SJCRH30 (cell line): Measurements from ENCODE around the gene AGTR1. TPM values are rescaled to one million over a fixed set of nuclear protein-coding genes. Genes with fewer than 3 reads are reported as not detected.
A peak's percentile ranks its signal among the peaks of the same experiment; 100 is the strongest.

Source experiments
- DNase-seq, 2 experiments: peaks; one replicate each; pipeline ENCODE4 v3.0.0-alpha.2; 2015 to 2020
- H3K27ac ChIP-seq: fragments of 250-450 bp; sonication (Bioruptor Pico); 2 replicates; pipeline ENCODE4 v1.5.1; 2020; ENCODE audit warnings: mild to moderate bottlenecking, moderate library complexity
- H3K27me3 ChIP-seq: fragments of 250-450 bp; sonication (Bioruptor Pico); 2 replicates; pipeline ENCODE4 v1.5.1; 2020; ENCODE audit warnings: mild to moderate bottlenecking, moderate library complexity
- H3K36me3 ChIP-seq: fragments of 250-450 bp; sonication (Bioruptor Pico); 2 replicates; pipeline ENCODE4 v1.5.1; 2020; ENCODE audit warnings: mild to moderate bottlenecking, moderate library complexity
- H3K4me1 ChIP-seq: fragments of 250-450 bp; sonication (Bioruptor Pico); 2 replicates; pipeline ENCODE4 v1.5.1; 2020; ENCODE audit warnings: mild to moderate bottlenecking, moderate library complexity
- H3K4me3 ChIP-seq: fragments of 250-450 bp; sonication (Bioruptor Pico); 2 replicates; pipeline ENCODE4 v1.5.1; 2020; ENCODE audit warnings: mild to moderate bottlenecking, moderate library complexity
- H3K9me3 ChIP-seq: fragments of 250-450 bp; sonication (Bioruptor Pico); replicated peaks from 2 replicates; pipeline ENCODE4 v1.5.1; 2020; ENCODE audit warnings: mild to moderate bottlenecking, moderate library complexity
- total RNA-seq: library from RNA; depleted of rRNA; stranded (reverse); fragments of >200 nt; shearing (Covaris generic); gene quantifications from 2 replicates; pipeline ENCODE4 v1.2.3, GENCODE V29; 2014; rRNA removed

AGTR1 gene
- total RNA-seq, 1 experiment from 2014 or later = 0.43 TPM

DNA sequence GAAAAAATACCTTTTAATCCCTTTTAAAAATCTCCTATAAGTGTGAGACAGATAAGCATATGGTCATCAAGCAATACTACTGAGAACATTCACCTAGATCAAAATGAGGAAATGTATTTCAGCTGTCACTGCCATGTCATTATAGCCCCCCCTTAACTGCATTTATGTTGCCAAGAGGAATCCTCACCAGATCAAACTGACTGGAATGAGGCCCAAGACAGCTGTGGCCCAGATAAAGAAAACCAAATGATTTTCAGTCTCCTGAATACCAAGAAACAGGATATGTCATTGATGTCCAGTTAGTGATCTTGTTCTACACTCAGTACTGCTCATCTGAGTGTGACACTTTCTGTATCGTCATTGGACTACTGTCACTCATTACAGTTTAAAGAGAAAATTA, 94.8 kb downstream of the AGTR1 start:
- peak overlapping the region; percentile 96 for H3K27ac ChIP-seq
- no peak overlapping the region for H3K4me3 ChIP-seq
- DNase-seq = peak; percentile 19 to 59
- no peaks in the 10 kb centered on the region for H3K9me3 ChIP-seq
- no peaks in the 10 kb centered on the region for H3K27me3 ChIP-seq
- H3K4me1 ChIP-seq = peaks cover 56% of the 10 kb centered on the region
- no peaks in the 10 kb centered on the region for H3K36me3 ChIP-seq

Other genes starting within 250 kb of the AGTR1 start
- gene CPB1, start 129.9 kb downstream of the AGTR1 start, total RNA-seq = not detected in 2 replicates
- gene CPA3, start 167.4 kb downstream of the AGTR1 start, total RNA-seq = not detected in 2 replicates